Kidney (tissue), 14 donors: ENCODE measurements around the gene LNX1. TPM values are rescaled to one million over a fixed set of nuclear protein-coding genes. Genes with fewer than 3 reads are reported as not detected.

Experiments
- DNase-seq, 5 donors: peaks; one replicate each; pipeline ENCODE4 v3.0.0-alpha.2; 2013 to 2020
- FAIRE-seq: peaks from 2 replicates; lab custom pipeline; 2012; peaks lifted over from hg19 to GRCh38; lab: Jason Lieb, UNC
- H3K27ac ChIP-seq, 2 donors: one replicate each; pipeline ENCODE4 v1.7.0; 2013; ENCODE audit warnings: low read depth in 2 of 2, low read length in 2 of 2, inconsistent platforms in 1 of 2
- H3K27me3 ChIP-seq: one replicate; pipeline ENCODE4 v1.7.1; 2013; ENCODE audit warnings: low read length, inconsistent platforms; ENCODE audit not compliant: control insufficient read depth, insufficient read depth
- H3K36me3 ChIP-seq, 3 donors: one replicate each; pipeline versions ENCODE4 v1.7.0 to v1.7.1; 2013; ENCODE audit warnings: low read length in 3 of 3, control low read depth in 1 of 3, inconsistent platforms in 1 of 3; ENCODE audit not compliant: insufficient read depth in 3 of 3, control insufficient read depth in 2 of 3
- H3K4me1 ChIP-seq, 3 donors: one replicate each; pipeline versions ENCODE4 v1.7.0 to v1.7.1; 2013; ENCODE audit warnings: low read length in 3 of 3, inconsistent platforms in 1 of 3, low read depth in 1 of 3; ENCODE audit not compliant: control insufficient read depth in 2 of 3, insufficient read depth in 2 of 3
- H3K4me3 ChIP-seq, 3 donors: one replicate each; pipeline versions ENCODE4 v1.7.0 to v1.8.1; 2013; ENCODE audit warnings: low read length in 3 of 3, control low read depth in 1 of 3, inconsistent platforms in 1 of 3
- H3K9ac ChIP-seq, 3 donors: one replicate each; pipeline versions ENCODE4 v1.7.0 to v1.7.1; 2013; ENCODE audit warnings: low read length in 3 of 3, control low read depth in 1 of 3, inconsistent platforms in 1 of 3
- H3K9me3 ChIP-seq, 3 donors: one replicate each; pipeline versions ENCODE4 v1.7.0 to v1.7.1; 2013; ENCODE audit warnings: low read length in 3 of 3, control low read depth in 1 of 3, inconsistent platforms in 1 of 3; ENCODE audit not compliant: control insufficient read depth in 2 of 3, insufficient read depth in 1 of 3
- intact Hi-C: fragments of 100-400 bp; cut with DNase I; formaldehyde crosslinking; loops from one replicate; pipeline ENCODE4 v1.11.1; 2022
- polyA plus RNA-seq: library from polyadenylated mRNA; stranded (reverse); fragments of 350-450 nt; fragmentation: Illumina TruSeq; extraction: RNeasy Lipid Tissue Mini Kit (QIAGEN cat#74804); gene quantifications from one replicate; pipeline ENCODE4 v1.2.3, GENCODE V29; 2014; ENCODE audit warnings: low read depth, low replicate concordance; ENCODE audit not compliant: insufficient read depth
- total RNA-seq: library from RNA; stranded (reverse); fragmentation: NEBNext Ultra II Directional; extraction: Animal tissue kit (Norgen Biotek cat#: 25700); gene quantifications from one replicate; pipeline ENCODE4 v1.2.1, GENCODE V29; 2021
- TF ChIP-seq, protein P1 (sequence below): IDR thresholded peaks from 3 replicates; pipeline ENCODE4 v1.5.1; 2012; ENCODE audit warnings: mild to moderate bottlenecking, moderate library complexity, borderline replicate concordance; ENCODE audit not compliant: insufficient read depth; ENCODE audit errors: extremely low read depth
- donor health status: control.
- donor health status: control.
- donor health status: control.
- donor health status: control.
- donor health status: control.
- donor health status: DM: yes; HTN: yes; CAD: no.
- donor health status: Normal renal cell carcinoma (clear cell type).

The LNX1 gene
- total and polyA plus RNA-seq, 2 donors from 2014 or later: 10.2 to 25.6 TPM

DNA sequence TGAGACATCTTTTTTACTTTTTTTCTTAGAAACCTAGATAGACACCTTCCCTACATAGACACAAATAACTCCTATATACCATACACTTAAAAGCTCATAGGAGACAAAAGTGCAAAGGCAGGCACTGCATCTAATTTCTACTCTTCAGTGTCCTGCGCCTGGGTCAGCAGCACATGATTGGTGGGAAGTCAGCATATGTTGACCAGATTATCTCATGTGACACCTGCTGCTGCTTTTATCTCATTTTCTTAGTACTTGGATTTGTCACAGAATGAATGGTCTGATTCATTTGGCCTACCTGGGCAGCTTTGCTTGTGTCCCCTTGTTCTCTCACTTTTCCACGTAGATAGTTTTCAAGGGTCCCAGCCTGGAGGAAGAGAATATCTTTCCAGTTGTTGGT, 24.9 kb upstream of the LNX1 start:
- Histone ChIP-seq H3K4me3 (no peak overlapping the region), H3K9me3 (peaks cover 0 to 3% (median 0%) of the 10 kb centered on the region in 3 donors), H3K27ac (no peak overlapping the region), H3K27me3 (no peaks in the 10 kb centered on the region), H3K36me3 (no peaks in the 10 kb centered on the region), H3K4me1 (no peaks in the 10 kb centered on the region), H3K9ac (no peak overlapping the region)
- DNase-seq: no peak
- TF ChIP-seq, protein P1, sequence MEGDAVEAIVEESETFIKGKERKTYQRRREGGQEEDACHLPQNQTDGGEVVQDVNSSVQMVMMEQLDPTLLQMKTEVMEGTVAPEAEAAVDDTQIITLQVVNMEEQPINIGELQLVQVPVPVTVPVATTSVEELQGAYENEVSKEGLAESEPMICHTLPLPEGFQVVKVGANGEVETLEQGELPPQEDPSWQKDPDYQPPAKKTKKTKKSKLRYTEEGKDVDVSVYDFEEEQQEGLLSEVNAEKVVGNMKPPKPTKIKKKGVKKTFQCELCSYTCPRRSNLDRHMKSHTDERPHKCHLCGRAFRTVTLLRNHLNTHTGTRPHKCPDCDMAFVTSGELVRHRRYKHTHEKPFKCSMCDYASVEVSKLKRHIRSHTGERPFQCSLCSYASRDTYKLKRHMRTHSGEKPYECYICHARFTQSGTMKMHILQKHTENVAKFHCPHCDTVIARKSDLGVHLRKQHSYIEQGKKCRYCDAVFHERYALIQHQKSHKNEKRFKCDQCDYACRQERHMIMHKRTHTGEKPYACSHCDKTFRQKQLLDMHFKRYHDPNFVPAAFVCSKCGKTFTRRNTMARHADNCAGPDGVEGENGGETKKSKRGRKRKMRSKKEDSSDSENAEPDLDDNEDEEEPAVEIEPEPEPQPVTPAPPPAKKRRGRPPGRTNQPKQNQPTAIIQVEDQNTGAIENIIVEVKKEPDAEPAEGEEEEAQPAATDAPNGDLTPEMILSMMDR: no peak
- intact Hi-C loops: no loop called here
- FAIRE-seq: no peak

DNA sequence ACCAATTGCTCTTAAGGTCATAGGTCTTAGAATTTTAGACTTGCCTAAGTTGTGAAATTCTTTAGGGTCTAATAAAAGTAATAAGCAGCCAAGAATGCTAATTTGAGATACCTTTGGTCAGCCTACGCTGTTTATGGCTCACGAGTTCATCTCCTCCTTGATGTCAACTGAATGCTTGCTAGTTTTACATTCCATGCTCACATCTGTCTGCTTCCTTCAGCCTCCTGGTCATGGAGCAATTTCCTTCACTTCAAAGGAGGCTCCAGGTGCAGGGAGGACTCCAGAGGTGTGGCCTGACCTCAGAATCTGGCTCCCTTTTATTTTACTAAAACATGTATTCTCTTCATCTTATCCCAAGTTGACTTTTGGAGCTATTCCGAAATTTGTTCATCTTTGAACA, 23.3 kb upstream of the LNX1 start:
- DNase-seq: no peak
- Histone ChIP-seq H3K27me3 (no peaks in the 10 kb centered on the region), H3K9me3 (peaks cover 0 to 3% (median 0%) of the 10 kb centered on the region in 3 donors), H3K9ac (no peak overlapping the region), H3K36me3 (no peaks in the 10 kb centered on the region), H3K4me3 (no peak overlapping the region), H3K4me1 (no peaks in the 10 kb centered on the region), H3K27ac (no peak overlapping the region)
- intact Hi-C loops: no loop called here
- no peak for FAIRE-seq
- TF ChIP-seq, protein P1: no peak

GRCh38 chr4:53613428-53613827, 22.1 kb upstream of the LNX1 start:
- Histone ChIP-seq H3K27ac (no peak overlapping the region), H3K9ac (no peak overlapping the region), H3K4me3 (no peak overlapping the region), H3K27me3 (no peaks in the 10 kb centered on the region), H3K36me3 (no peaks in the 10 kb centered on the region), H3K9me3 (peaks cover 0 to 3% (median 3%) of the 10 kb centered on the region in 3 donors), H3K4me1 (no peaks in the 10 kb centered on the region)
- intact Hi-C loops: no loop called here
- FAIRE-seq (no peak), DNase-seq (no peak)
- TF ChIP-seq, protein P1: no peak

GRCh38 chr4:53608649-53609048, 17.4 kb upstream of the LNX1 start:
- no peaks in the 10 kb centered on the region for H3K27me3 ChIP-seq
- H3K4me1 ChIP-seq: no peaks in the 10 kb centered on the region
- DNase-seq (no peak), FAIRE-seq (no peak)
- no peak overlapping the region for H3K27ac ChIP-seq
- TF ChIP-seq, protein P1: no peak
- peaks cover 0 to 3% (median 3%) of the 10 kb centered on the region in 3 donors for H3K9me3 ChIP-seq
- H3K9ac ChIP-seq: no peak overlapping the region
- intact Hi-C loops: no loop called here
- no peaks in the 10 kb centered on the region for H3K36me3 ChIP-seq
- no peak overlapping the region for H3K4me3 ChIP-seq
